Panc1 (cell line): ENCODE data around the gene TUBB2B. TPM values are rescaled to one million over a fixed set of nuclear protein-coding genes. Genes with fewer than 3 reads are reported as not detected.

ENCODE experiments used
- ATAC-seq: fragments of 200-7000 bp; cut with Tn5 transposase; 2 replicates; pipeline ENCODE4 v1.9.1; 2020; ENCODE audit warnings: mild to moderate bottlenecking, moderate library complexity
- BruUV-seq: library from RNA; stranded (reverse); fragments of 400-500 nt; replicated peaks from 2 replicates; lab custom pipeline; 2021; lab: Mats Ljungman, UMichigan
- CTCF ChIA-PET: fragments of 300-600 bp; sonication (Branson Sonifier 250); formaldehyde crosslinking; loops from one replicate; lab custom pipeline; 2022; ENCODE audit warnings: antibody characterized with exemption; lab: Charles Lee
- POLR2A ChIA-PET: fragments of 300-600 bp; sonication (Branson Sonifier 250); formaldehyde crosslinking; loops from one replicate; lab custom pipeline; 2022; ENCODE audit warnings: antibody characterized with exemption; lab: Charles Lee
- DNase-seq: peaks from one replicate; pipeline ENCODE4 v3.0.0-alpha.2; 2010; ENCODE audit warnings: low read depth, low spot score
- H3K27ac ChIP-seq: 2 replicates; pipeline ENCODE4 v1.5.1; 2011; ENCODE audit warnings: mild to moderate bottlenecking, low read length, inconsistent platforms
- H3K27me3 ChIP-seq: fragments of 200-500 bp; sonication (Bioruptor generic); 2 replicates; pipeline ENCODE4 v1.6.0; 2014; ENCODE audit warnings: low read length, inconsistent platforms; ENCODE audit not compliant: control insufficient read depth, insufficient read depth
- H3K36me3 ChIP-seq: fragments of 200-500 bp; sonication (Bioruptor generic); 2 replicates; pipeline ENCODE4 v1.5.1; 2014; ENCODE audit warnings: inconsistent platforms, mild to moderate bottlenecking, low read length, moderate library complexity; ENCODE audit not compliant: control insufficient read depth, insufficient read depth
- H3K4me1 ChIP-seq: 2 replicates; pipeline ENCODE4 v1.5.1; 2011; ENCODE audit warnings: inconsistent platforms, mild to moderate bottlenecking, low read length, moderate library complexity; ENCODE audit not compliant: control insufficient read depth, insufficient read depth
- H3K4me3 ChIP-seq, 2 experiments: 2 replicates each; pipeline ENCODE4 v1.5.1; 2011 to 2012; ENCODE audit warnings: low read depth in 2 of 2, low read length in 2 of 2, mild to moderate bottlenecking in 2 of 2, inconsistent platforms in 1 of 2, moderate library complexity in 1 of 2
- H3K9me3 ChIP-seq: fragments of 200-500 bp; sonication (Bioruptor generic); 2 replicates; pipeline ENCODE4 v1.5.1; 2014; ENCODE audit warnings: low read depth, mild to moderate bottlenecking, inconsistent platforms, low read length, moderate library complexity; ENCODE audit not compliant: control insufficient read depth, insufficient read depth
- POLR2AphosphoS5 ChIP-seq: IDR thresholded peaks from 2 replicates; pipeline ENCODE4 v1.6.1; 2012; ENCODE audit warnings: mild to moderate bottlenecking, low read depth, low read length, moderate library complexity
- SIN3A ChIP-seq: IDR thresholded peaks from 2 replicates; pipeline ENCODE4 v1.6.1; 2012; ENCODE audit warnings: low read depth, mild to moderate bottlenecking, low read length, moderate library complexity, borderline replicate concordance; ENCODE audit not compliant: insufficient read depth
- TCF7L2 ChIP-seq: IDR thresholded peaks from 2 replicates; pipeline ENCODE4 v1.6.1; 2011; ENCODE audit warnings: mild to moderate bottlenecking, low read depth, low read length, inconsistent platforms
- in situ Hi-C: cut with HindIII; loops from 2 replicates; pipeline ENCODE4 v1.10.0; 2016; ENCODE audit warnings: low sequenced_read_pairs, low pct_unique_long_range_greater_than_20kb
- intact Hi-C: fragments of 100-400 bp; cut with micrococcal nuclease; formaldehyde crosslinking; loops from one replicate; pipeline ENCODE4 v1.10.0; 2022; ENCODE audit not compliant: unreplicated experiment
- total RNA-seq: library from RNA; stranded (reverse); gene quantifications from one replicate; pipeline ENCODE4 v1.2.1, GENCODE V29; 2021; ENCODE audit not compliant: unreplicated experiment
- TF ChIP-seq, protein P1 (sequence below), 2 experiments: IDR thresholded peaks; 2 replicates each; pipeline ENCODE4 v1.6.1; 2011 to 2012; ENCODE audit warnings: low read depth in 2 of 2, control low read depth in 1 of 2, low read length in 1 of 2, mild to moderate bottlenecking in 1 of 2, moderate library complexity in 1 of 2; ENCODE audit not compliant: insufficient read depth in 1 of 2
- TF ChIP-seq, protein P2 (sequence below): fragments of 450-650 bp; IDR thresholded peaks from 2 replicates; pipeline ENCODE4 v1.5.1; 2017; ENCODE audit warnings: mild to moderate bottlenecking

TUBB2B gene
- total RNA-seq, 1 experiment from 2014 or later, result 22.7 TPM

DNA sequence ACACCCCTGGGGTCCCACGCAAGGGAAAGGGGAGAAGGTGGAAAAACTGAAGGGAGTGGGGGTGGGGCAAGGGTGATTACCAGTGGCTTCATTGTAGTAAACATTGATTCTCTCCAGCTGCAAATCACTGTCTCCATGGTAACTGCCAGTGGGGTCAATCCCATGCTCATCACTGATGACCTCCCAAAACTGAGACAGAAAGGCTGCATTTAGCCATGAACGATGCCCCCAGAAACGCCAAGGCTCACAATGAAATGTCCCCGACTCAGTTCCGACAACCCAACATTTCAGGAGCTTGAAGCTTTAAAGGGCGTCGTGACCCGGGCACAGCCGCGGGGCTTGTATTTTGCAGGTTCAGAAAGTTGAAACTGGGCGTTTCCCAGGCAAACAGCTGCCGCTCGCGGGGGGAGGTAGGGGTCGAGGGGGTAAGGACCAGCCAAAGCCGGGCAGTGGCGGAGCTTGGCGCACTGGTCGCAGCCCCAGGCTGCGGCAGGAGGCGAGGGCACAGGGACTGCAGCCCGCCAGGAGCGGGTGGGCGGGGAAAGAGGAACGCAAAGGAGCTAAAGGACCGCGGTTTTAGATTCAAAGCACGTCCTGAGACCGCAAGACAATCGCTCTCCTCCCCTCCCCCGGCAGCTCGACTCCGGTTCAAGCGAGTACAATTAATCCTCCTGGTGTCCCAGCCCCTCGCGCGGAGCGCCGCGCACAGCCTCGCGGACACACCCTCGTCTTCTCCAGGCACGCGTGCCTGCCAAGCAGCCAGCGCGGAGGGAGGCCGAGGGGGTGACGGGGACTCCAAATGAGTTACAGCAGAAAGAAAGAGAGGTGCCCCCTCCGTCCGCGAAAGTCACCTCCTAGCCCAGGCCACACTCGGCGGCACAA, 731 bp downstream of the TUBB2B start:
- Histone ChIP-seq H3K27ac (0 out of 2 replicates have a peak overlapping the region, but pooled peaks have one; percentile 2), H3K36me3 (no peaks in the 10 kb centered on the region), H3K4me1 (peaks cover 9% of the 10 kb centered on the region), H3K4me3 (peak overlapping the region; percentile 63 to 71), H3K27me3 (peaks cover 6% of the 10 kb centered on the region), H3K9me3 (no peaks in the 10 kb centered on the region)
- intact Hi-C loops (no loop called here), in situ Hi-C loops (no loop called here)
- TF ChIP-seq, protein P1, sequence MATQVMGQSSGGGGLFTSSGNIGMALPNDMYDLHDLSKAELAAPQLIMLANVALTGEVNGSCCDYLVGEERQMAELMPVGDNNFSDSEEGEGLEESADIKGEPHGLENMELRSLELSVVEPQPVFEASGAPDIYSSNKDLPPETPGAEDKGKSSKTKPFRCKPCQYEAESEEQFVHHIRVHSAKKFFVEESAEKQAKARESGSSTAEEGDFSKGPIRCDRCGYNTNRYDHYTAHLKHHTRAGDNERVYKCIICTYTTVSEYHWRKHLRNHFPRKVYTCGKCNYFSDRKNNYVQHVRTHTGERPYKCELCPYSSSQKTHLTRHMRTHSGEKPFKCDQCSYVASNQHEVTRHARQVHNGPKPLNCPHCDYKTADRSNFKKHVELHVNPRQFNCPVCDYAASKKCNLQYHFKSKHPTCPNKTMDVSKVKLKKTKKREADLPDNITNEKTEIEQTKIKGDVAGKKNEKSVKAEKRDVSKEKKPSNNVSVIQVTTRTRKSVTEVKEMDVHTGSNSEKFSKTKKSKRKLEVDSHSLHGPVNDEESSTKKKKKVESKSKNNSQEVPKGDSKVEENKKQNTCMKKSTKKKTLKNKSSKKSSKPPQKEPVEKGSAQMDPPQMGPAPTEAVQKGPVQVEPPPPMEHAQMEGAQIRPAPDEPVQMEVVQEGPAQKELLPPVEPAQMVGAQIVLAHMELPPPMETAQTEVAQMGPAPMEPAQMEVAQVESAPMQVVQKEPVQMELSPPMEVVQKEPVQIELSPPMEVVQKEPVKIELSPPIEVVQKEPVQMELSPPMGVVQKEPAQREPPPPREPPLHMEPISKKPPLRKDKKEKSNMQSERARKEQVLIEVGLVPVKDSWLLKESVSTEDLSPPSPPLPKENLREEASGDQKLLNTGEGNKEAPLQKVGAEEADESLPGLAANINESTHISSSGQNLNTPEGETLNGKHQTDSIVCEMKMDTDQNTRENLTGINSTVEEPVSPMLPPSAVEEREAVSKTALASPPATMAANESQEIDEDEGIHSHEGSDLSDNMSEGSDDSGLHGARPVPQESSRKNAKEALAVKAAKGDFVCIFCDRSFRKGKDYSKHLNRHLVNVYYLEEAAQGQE (IDR thresholded peaks at IDR 0.05; ENCODE audit: insufficient read depth in 1 of 2, low read depth in 2 of 2, low read length in 1 of 2), result no peak
- TF ChIP-seq TCF7L2 (no peak), POLR2AphosphoS5 (no peak), SIN3A (no peak)
- TF ChIP-seq, protein P2, sequence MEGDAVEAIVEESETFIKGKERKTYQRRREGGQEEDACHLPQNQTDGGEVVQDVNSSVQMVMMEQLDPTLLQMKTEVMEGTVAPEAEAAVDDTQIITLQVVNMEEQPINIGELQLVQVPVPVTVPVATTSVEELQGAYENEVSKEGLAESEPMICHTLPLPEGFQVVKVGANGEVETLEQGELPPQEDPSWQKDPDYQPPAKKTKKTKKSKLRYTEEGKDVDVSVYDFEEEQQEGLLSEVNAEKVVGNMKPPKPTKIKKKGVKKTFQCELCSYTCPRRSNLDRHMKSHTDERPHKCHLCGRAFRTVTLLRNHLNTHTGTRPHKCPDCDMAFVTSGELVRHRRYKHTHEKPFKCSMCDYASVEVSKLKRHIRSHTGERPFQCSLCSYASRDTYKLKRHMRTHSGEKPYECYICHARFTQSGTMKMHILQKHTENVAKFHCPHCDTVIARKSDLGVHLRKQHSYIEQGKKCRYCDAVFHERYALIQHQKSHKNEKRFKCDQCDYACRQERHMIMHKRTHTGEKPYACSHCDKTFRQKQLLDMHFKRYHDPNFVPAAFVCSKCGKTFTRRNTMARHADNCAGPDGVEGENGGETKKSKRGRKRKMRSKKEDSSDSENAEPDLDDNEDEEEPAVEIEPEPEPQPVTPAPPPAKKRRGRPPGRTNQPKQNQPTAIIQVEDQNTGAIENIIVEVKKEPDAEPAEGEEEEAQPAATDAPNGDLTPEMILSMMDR, result no peak
- BruUV-seq, result TSS peak; percentile 87
- ATAC-seq (peak; percentile 11), DNase-seq (no peak)
- ChIA-PET POLR2A (no interaction called here), CTCF (no interaction called here)

DNA sequence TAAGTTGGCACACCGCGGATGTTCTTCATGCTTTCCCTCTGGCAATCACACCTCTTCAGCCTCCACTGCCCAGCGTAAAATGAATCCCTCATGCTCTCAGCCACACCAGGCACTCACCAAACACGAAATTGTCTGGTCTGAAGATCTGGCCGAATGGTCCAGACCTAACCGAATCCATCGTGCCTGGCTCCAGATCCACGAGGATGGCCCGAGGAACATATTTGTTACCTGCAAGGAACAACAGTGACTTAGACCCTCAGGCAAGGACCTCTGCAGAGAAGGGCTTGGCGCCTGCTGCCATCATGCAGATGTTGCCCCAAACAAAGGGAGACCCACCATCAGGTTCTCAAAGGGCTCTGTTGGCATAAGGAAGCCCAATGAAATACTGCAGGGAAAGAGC, 1.4 kb downstream of the TUBB2B start:
- ATAC-seq, result no peak
- Histone ChIP-seq H3K27ac (no peak overlapping the region), H3K4me1 (peaks cover 9% of the 10 kb centered on the region), H3K27me3 (peaks cover 6% of the 10 kb centered on the region), H3K4me3 (peak overlapping the region; percentile 63 to 71; a peak in 2 of 4 replicates), H3K36me3 (no peaks in the 10 kb centered on the region), H3K9me3 (no peaks in the 10 kb centered on the region)
- in situ Hi-C loops (no loop called here), intact Hi-C loops (no loop called here)
- POLR2A ChIA-PET, result no interaction called here
- BruUV-seq, result no TSS peak
- TF ChIP-seq POLR2AphosphoS5 (no peak), SIN3A (no peak), TCF7L2 (no peak)
- TF ChIP-seq, protein P2, result no peak
- TF ChIP-seq, protein P1 (IDR thresholded peaks at IDR 0.05; ENCODE audit: insufficient read depth in 1 of 2, low read depth in 2 of 2, low read length in 1 of 2), result no peak
- CTCF ChIA-PET, result no interaction called here
- DNase-seq, result no peak
